ENCODE measurements around the gene SORBS1. TPM values are rescaled to one million over a fixed set of nuclear protein-coding genes. Genes with fewer than 3 reads are reported as not detected.

The SORBS1 gene
- total and polyA plus RNA-seq, 5 donors = 225 to 511 (median 428) TPM

DNA sequence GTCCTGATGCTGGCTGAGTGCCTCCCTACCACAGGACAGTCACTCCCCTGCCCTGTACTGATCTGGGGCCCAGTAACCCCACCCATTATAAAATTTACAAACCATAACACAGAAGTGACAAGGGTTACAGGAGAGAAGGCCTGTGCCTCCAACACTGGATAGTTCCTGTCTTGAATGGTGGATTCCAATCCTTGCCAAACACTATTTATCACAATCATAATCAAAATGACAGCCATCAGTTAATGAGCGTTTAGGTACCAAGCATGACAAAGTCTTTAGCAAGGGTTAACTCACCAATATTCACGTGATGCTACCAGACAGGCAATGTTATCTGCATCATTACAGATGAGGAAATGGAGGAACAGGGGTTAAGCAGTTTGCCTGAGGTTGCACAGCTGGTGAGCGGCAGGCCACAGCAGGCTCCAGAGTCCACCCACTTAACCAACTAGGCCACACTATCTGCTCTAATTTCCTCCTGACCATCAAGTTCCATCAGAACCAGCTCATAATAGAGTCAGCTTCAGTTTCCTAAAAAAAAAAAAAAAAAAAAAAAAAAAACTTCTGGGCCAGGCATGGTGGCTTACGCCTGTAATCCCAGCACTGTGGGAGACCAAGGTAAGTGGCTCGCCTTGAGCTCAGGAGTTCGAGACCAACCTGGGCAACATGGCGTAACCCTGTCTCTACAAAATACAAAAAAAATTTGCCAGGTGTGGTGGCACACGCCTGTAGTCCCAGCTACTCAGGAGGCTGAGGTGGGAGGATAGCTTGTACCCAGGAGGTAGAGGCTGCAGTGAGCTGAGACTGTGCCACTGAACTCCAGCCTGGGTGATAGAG, 284.6 kb downstream of the SORBS1 start:
- intact Hi-C loops (cut with DNase I) = no loop called here
- H3K4me3 ChIP-seq (ENCODE audit: low read length) = no peak overlapping the region
- DNase-seq (no peak), ATAC-seq (peak; percentile 33 to 55)
- H3K27me3 ChIP-seq (ENCODE audit: control insufficient read depth, insufficient read depth) = no peaks in the 10 kb centered on the region
- no peaks in the 10 kb centered on the region for H3K9me3 ChIP-seq (ENCODE audit: control insufficient read depth, low read length)
- H3K4me1 ChIP-seq (ENCODE audit: control insufficient read depth, insufficient read depth, low read length) = peaks cover 29% of the 10 kb centered on the region
- 73% methylated on average over 8 of the region's 8 CpGs for WGBS
- H3K27ac ChIP-seq (ENCODE audit: low read length) = peak overlapping the region; percentile 86

DNA sequence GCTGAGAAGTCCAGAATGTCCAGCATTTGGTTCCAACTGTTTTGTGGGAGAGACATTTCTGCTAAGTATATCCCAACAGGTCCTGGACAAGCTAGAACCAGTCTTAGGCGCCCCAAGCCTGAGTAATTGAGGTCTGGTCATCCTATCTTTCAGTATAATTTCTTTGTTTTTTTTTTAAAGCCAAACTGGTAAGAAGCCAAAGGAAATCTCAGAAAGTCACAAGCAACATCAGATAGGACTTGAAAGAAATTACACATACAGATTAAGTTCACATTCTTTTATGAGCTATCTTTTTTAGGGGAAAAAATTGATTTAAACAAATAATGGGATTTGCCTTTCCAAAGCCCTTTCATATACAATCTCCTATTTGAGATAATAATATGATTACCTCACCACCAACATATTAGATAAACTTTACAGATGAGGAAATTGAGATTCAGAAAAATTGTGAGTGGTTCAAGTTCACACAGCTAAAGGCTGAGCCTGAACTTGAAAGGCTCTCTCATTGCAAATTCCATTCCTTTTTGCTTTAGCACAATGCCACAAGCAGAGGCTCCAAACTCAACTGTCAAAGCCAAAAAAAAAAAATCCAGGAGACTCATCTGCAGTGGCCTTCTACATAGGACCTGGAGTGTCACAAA, 285.3 kb downstream of the SORBS1 start:
- WGBS = 43% methylated on average over 1 of the region's 1 CpG
- ATAC-seq (peak in 1 of 2 donors; percentile 9), DNase-seq (no peak)
- intact Hi-C loops (cut with DNase I) = no loop called here
- Histone ChIP-seq H3K27me3 (ENCODE audit: control insufficient read depth, insufficient read depth) (no peaks in the 10 kb centered on the region), H3K4me1 (ENCODE audit: control insufficient read depth, insufficient read depth, low read length) (peaks cover 28% of the 10 kb centered on the region), H3K9me3 (ENCODE audit: control insufficient read depth, low read length) (no peaks in the 10 kb centered on the region), H3K4me3 (ENCODE audit: low read length) (no peak overlapping the region), H3K27ac (ENCODE audit: low read length) (peak overlapping the region; percentile 86)

DNA sequence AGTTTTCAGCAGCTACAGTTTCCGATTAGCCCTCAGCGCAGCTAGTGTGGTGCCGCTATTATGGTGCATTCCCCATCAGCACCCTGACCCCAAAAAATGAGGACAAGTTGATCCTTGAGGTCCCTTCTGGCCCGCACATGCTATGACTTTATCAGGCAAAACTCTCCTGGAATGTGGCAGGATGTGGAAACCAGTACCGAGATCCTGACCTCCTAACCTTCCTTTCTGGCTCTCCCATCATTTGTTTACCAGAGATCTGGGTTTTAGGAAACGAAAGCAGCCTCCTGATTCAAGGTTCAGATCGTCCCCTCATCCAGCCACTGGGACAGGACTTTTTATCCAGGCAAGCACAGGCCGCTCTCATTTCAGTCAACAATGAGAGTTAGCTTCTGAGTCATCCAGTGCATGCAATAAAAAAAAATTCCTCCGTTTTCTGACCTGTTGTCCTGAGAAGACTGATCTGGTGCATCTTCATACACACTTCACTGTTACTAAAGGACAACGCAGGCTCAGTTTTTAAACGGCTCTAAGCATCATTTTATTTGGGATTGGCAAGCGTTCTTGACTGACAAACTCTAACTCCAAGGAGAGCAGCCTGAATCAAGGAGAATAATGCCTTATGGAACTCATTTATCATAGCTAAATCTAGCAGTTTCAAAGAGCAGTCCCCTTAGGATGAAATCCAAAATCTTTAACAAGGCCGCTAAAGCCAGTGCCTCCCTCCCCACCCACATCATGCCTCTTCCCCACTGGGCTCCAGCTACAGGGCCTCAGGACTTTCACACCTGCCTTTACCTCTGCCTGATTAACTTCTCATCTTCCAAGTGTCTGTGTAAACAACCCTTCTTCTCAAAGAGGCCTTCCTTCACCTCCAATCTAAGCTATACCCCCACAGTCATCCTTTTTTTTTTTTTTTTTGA, 287.5 kb downstream of the SORBS1 start:
- ATAC-seq (peak; percentile 68 to 72), DNase-seq (peak in 1 of 3 donors; percentile 49)
- intact Hi-C loops (cut with DNase I) = no loop called here
- H3K4me3 ChIP-seq (ENCODE audit: low read length) = no peak overlapping the region
- no peaks in the 10 kb centered on the region for H3K9me3 ChIP-seq (ENCODE audit: control insufficient read depth, low read length)
- peaks cover 27% of the 10 kb centered on the region for H3K4me1 ChIP-seq (ENCODE audit: control insufficient read depth, insufficient read depth, low read length)
- no peaks in the 10 kb centered on the region for H3K27me3 ChIP-seq (ENCODE audit: control insufficient read depth, insufficient read depth)
- WGBS = 26% methylated on average over 13 of the region's 13 CpGs
- peak overlapping the region; percentile 97 for H3K27ac ChIP-seq (ENCODE audit: low read length)

DNA sequence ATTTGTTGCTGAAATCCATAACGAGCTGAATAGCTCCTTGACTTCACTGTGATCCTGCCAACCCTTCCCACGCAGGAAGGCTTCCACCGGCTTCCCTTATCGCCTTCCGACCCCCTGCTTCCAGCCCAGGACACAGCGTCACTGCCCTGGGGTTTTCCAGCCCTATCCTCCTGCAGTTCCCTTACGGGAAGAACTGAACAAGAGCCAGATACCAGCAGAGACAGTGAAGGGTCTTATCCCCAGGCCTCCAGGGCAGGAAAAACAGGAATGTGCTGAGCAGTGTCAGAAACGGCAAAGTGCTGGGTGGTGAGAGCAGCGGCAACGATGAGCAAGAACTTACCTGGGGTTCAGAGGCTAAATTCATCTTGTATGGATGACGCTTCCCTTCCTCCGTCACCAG, 292.7 kb downstream of the SORBS1 start:
- peak; percentile 82 to 87 (median 84) for DNase-seq
- peak; percentile 82 to 89 for ATAC-seq
- Histone ChIP-seq H3K4me3 (ENCODE audit: low read length) (no peak overlapping the region), H3K27ac (ENCODE audit: low read length) (peak overlapping the region; percentile 90), H3K4me1 (ENCODE audit: control insufficient read depth, insufficient read depth, low read length) (peaks cover 23% of the 10 kb centered on the region), H3K27me3 (ENCODE audit: control insufficient read depth, insufficient read depth) (no peaks in the 10 kb centered on the region), H3K9me3 (ENCODE audit: control insufficient read depth, low read length) (no peaks in the 10 kb centered on the region)
- intact Hi-C loops (cut with DNase I) = no loop called here
- 24% methylated on average over 12 of the region's 12 CpGs for WGBS

DNA sequence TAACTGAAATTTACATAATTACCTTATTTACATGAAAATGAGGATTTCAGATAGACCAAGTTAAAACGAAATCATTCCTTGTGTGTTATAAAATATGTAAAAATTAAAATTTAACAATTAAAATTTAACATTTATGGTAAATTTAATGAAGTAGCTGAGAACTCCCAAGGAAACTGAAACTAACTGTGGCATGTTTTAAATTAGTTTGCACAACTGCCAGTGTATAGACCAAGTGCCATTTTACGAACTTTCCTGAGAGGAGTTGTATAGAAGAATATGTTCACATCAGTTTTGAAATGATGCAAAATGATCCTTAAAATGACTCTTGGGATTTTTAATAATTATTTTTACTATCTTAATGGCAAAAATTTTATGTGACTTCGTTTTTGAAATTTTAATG, 293.9 kb downstream of the SORBS1 start:
- DNase-seq (no peak), ATAC-seq (no peak)
- Histone ChIP-seq H3K4me1 (ENCODE audit: control insufficient read depth, insufficient read depth, low read length) (peaks cover 23% of the 10 kb centered on the region), H3K27me3 (ENCODE audit: control insufficient read depth, insufficient read depth) (no peaks in the 10 kb centered on the region), H3K9me3 (ENCODE audit: control insufficient read depth, low read length) (no peaks in the 10 kb centered on the region), H3K4me3 (ENCODE audit: low read length) (no peak overlapping the region), H3K27ac (ENCODE audit: low read length) (no peak overlapping the region)
- intact Hi-C loops (cut with DNase I) = no loop called here
- WGBS = 93% methylated on average over 3 of the region's 3 CpGs

DNA sequence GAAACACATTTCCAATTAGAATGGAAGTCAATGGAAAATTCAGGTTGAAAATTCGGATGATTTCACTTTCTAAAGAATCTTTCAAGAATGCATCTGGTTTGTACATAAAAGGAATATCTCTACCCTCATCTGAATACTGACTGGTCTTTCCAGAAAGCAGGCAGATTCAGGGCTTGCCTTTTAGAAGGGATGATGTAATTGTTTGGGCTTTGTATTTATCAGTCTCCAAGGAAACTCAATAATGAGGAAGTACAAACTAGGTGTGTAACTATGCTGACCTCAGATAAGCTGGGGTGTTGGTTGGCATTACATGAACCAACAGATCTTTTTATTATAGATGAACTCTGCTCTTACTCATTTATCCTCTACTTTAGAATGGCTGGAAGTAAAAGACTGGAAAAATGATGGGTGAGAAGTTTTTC, 294.5 kb downstream of the SORBS1 start:
- peaks cover 23% of the 10 kb centered on the region for H3K4me1 ChIP-seq (ENCODE audit: control insufficient read depth, insufficient read depth, low read length)
- intact Hi-C loops (cut with DNase I) = no loop called here
- 29% methylated on average over 1 of the region's 1 CpG for WGBS

DNA sequence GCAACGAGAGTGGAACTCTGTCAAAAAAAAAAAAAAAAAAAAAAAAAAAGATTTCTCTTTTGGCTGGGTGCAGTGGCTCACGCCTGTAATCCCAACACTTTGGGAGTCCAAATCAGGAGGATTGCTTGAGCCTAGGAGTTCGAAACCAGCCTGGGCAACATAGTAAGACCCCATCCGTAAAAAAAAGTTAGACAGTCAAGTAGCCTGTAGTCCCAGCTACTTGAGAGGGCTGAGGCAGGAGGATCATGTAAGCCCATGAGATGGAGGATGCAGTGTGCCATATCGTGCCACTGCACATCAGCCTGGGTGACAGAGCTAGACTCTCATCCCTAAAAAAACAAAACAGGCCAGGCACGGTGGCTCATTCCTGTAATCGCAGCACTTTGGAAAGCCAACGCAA, 295.6 kb downstream of the SORBS1 start:
- intact Hi-C loops (cut with DNase I) = no loop called here
- no peak for ATAC-seq
- H3K4me1 ChIP-seq (ENCODE audit: control insufficient read depth, insufficient read depth, low read length) = peaks cover 30% of the 10 kb centered on the region
- no peak for DNase-seq
- WGBS = 94% methylated on average over 8 of the region's 8 CpGs
- H3K9me3 ChIP-seq (ENCODE audit: control insufficient read depth, low read length) = no peaks in the 10 kb centered on the region
- H3K27me3 ChIP-seq (ENCODE audit: control insufficient read depth, insufficient read depth) = no peaks in the 10 kb centered on the region
- no peak overlapping the region for H3K4me3 ChIP-seq (ENCODE audit: low read length)
- peak overlapping the region; percentile 32 for H3K27ac ChIP-seq (ENCODE audit: low read length)

More for the DNA sequence above, 294.5 kb downstream of the SORBS1 start:
- DNase-seq (no peak), ATAC-seq (peak; percentile 75 to 84)
- no peak overlapping the region for H3K4me3 ChIP-seq (ENCODE audit: low read length)
- peak overlapping the region; percentile 79 for H3K27ac ChIP-seq (ENCODE audit: low read length)
- no peaks in the 10 kb centered on the region for H3K27me3 ChIP-seq (ENCODE audit: control insufficient read depth, insufficient read depth)
- no peaks in the 10 kb centered on the region for H3K9me3 ChIP-seq (ENCODE audit: control insufficient read depth, low read length)

DNA sequence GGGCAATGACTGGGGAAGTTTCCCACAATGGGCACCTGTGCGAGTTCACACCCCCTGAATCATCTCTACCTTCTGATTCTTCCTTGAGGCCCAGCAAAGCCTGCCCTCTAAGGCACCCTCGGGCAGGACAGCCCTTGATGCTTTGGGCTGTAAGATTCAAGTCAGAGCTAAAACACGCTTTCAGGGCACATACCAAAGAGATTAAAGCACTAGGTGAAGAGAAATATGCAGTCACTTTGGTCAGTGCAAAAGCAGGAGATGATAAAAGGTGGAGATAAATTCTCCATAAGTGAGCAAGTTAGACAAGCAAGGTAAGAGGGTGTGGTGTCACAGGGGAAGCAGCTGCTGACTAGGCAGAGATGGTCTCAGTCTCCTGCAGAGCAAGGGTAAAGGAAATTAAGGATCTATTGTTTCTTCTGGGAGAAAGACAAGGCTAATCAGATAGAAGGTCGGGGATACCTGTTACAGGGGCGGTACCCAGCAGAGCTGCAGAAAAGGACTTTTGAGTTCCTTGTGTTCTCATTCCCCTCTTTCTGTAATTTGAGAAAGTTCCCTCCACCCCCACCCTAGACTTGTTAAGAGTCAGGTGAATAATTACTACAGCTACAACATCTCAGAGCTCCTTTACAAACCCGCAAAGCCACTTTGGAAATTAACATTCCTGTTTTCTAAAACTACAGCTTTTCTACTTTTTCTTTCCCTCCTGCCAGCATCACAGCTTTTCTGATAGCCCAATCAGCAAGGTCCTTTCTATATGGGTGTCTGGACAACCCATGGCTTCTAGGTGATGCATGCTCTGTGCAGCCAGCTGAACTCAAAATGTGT, 296.7 kb downstream of the SORBS1 start:
- H3K4me1 ChIP-seq (ENCODE audit: control insufficient read depth, insufficient read depth, low read length) = peaks cover 32% of the 10 kb centered on the region
- WGBS = 81% methylated on average over 6 of the region's 6 CpGs
- DNase-seq (no peak), ATAC-seq (no peak)
- no peaks in the 10 kb centered on the region for H3K27me3 ChIP-seq (ENCODE audit: control insufficient read depth, insufficient read depth)
- no peak overlapping the region for H3K4me3 ChIP-seq (ENCODE audit: low read length)
- no peaks in the 10 kb centered on the region for H3K9me3 ChIP-seq (ENCODE audit: control insufficient read depth, low read length)
- intact Hi-C loops (cut with DNase I) = no loop called here
- H3K27ac ChIP-seq (ENCODE audit: low read length) = no peak overlapping the region

DNA sequence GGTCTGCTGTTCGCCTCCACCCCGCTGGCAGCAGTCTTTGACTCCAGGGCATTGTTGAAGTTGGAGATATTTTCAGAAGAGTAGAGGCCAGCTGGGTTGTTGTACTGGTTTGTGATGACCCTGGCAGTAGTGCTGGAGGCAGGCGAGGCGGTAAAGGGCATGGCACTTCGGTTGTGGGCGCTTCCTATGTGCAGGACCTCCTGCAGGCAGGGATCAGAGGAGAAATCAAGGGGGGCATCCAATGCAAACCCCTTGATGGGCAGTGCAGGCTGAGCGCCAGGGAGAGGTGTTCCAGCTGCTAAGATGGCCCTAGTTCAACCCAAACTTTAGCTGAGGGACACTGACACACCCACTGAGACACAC, 297.3 kb downstream of the SORBS1 start:
- Histone ChIP-seq H3K27me3 (ENCODE audit: control insufficient read depth, insufficient read depth) (no peaks in the 10 kb centered on the region), H3K4me3 (ENCODE audit: low read length) (no peak overlapping the region), H3K9me3 (ENCODE audit: control insufficient read depth, low read length) (no peaks in the 10 kb centered on the region), H3K27ac (ENCODE audit: low read length) (no peak overlapping the region), H3K4me1 (ENCODE audit: control insufficient read depth, insufficient read depth, low read length) (peaks cover 30% of the 10 kb centered on the region)
- intact Hi-C loops (cut with DNase I) = no loop called here
- ATAC-seq = no peak
- 87% methylated on average over 7 of the region's 7 CpGs for WGBS
- DNase-seq = no peak

DNA sequence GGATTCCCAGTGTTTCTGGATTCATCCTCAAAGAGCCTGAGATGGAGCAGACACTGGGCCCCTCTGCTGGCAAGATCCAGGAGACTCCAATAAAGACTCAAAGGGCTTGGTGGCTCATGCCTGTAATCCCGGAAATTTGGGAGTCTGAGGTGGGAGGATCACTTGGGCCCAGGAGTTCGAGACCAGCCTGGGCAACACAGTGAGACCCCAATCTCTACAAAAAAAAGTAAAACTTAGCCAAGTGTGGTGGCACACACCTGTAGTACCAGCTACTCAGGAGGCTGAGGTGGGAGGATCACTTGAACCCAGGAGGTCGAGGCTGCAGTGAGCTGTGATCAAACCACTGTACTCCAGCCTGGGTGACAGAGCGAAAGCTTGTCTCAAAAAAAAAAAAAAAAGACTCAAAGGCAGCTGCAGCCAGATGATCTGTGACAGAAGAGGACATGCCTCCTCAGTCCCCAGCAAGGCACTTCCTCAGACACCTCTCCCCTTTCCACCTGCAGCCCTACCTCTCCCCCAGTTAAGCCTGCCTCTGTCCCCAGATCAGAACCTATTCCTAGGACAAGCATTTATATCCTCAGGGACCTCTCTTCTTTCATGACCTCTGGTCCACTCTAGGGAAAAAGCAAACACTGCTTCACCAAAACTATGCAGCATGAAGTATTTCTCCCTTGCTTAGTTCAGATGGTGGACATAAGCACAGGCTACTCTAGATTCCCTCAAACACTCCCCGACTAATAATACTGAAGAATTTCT, 298.2 kb downstream of the SORBS1 start:
- DNase-seq (no peak), ATAC-seq (no peak)
- no peaks in the 10 kb centered on the region for H3K9me3 ChIP-seq (ENCODE audit: control insufficient read depth, low read length)
- no peak overlapping the region for H3K27ac ChIP-seq (ENCODE audit: low read length)
- H3K4me3 ChIP-seq (ENCODE audit: low read length) = no peak overlapping the region
- 83% methylated on average over 5 of the region's 5 CpGs for WGBS
- H3K4me1 ChIP-seq (ENCODE audit: control insufficient read depth, insufficient read depth, low read length) = peaks cover 26% of the 10 kb centered on the region
- no peaks in the 10 kb centered on the region for H3K27me3 ChIP-seq (ENCODE audit: control insufficient read depth, insufficient read depth)
- intact Hi-C loops (cut with DNase I) = no loop called here
